Chondrocyte (in vitro differentiated cells): ENCODE results near the gene PDE3B. TPM values are rescaled to one million over a fixed set of nuclear protein-coding genes. Genes with fewer than 3 reads are reported as not detected.
"Not testable (repeated sequence)": the region's sequence is repeated elsewhere in the genome, so short reads cannot be mapped to it uniquely, and the experiment has no call there.

ENCODE experiments used
- DNase-seq: peaks from one replicate; pipeline ENCODE4 v3.0.0; 2021; ENCODE audit warnings: mixed read lengths, low spot score
- H3K27ac Mint-ChIP-seq: one replicate; pipeline ENCODE4 v1.8.0; 2021; ENCODE audit warnings: mild to moderate bottlenecking, moderate library complexity, mixed read lengths; ENCODE audit not compliant: unreplicated experiment
- H3K27me3 Mint-ChIP-seq: 2 replicates; pipeline ENCODE4 v1.8.0; 2021; ENCODE audit warnings: low read depth, mixed read lengths
- H3K36me3 Mint-ChIP-seq: 2 replicates; pipeline ENCODE4 v1.8.0; 2021; ENCODE audit warnings: low read depth, mixed read lengths
- H3K4me1 Mint-ChIP-seq: 2 replicates; pipeline ENCODE4 v1.8.0; 2021; ENCODE audit warnings: low read depth, mild to moderate bottlenecking, mixed read lengths
- H3K4me3 Mint-ChIP-seq: one replicate; pipeline ENCODE4 v1.8.0; 2021; ENCODE audit warnings: mild to moderate bottlenecking, moderate library complexity, mixed read lengths; ENCODE audit not compliant: unreplicated experiment
- H3K9me3 Mint-ChIP-seq: 2 replicates; pipeline ENCODE4 v1.8.0; 2021; ENCODE audit warnings: low read depth, mixed read lengths
- long read RNA-seq: library from polyadenylated mRNA; stranded (forward); transcript quantifications from one replicate; pipeline ENCODE4 v2.0.0, GENCODE V29; 2021
- total RNA-seq: library from RNA; stranded (reverse); gene quantifications from 3 replicates; pipeline ENCODE4 v1.2.1, GENCODE V29; 2021
- TF ChIP-seq, protein P1 (sequence below): fragments of 200-600 bp; sonication (generic); IDR thresholded peaks from 2 replicates; pipeline ENCODE4 v1.5.0; 2021; ENCODE audit warnings: antibody characterized with exemption, mild to moderate bottlenecking, moderate library complexity

PDE3B gene
- total RNA-seq, result 0.31 to 0.47 TPM in 2 of 3 replicates, not detected in the other
- long read RNA-seq, full-length matches to known transcripts, result 1 of 1 reads
- long read RNA-seq, partial matches to known transcripts, result 0 of 1 reads
- long read RNA-seq, other reads (novel, unspliced or antisense), result 0 of 1 reads

DNA sequence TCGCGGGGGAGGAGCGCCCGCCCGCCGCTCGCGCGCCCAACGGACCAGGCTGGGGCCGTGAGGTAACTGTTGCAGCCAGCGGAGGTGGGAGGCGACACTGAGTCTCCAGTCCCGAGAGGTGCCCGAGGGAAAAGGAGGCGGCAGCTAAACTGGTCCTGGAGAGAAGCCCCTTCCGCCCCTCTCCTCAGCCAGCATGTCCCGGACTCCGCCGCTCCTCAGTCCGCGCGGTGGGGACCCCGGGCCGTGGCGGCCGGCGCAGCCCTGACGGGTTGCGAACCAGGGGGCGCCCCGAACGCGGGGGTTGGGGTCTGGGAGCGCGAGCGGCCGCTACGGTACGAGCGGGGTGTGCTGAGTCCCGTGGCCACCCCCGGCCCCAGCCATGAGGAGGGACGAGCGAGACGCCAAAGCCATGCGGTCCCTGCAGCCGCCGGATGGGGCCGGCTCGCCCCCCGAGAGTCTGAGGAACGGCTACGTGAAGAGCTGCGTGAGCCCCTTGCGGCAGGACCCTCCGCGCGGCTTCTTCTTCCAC is at the start of gene PDE3B:
Gene PDE3B (plus strand): TSS at position 108 of the 529 bp plus-strand sequence. CDS start 272 bp downstream, at position 380.
- peaks cover 28% of the 10 kb centered on the region for H3K27me3 Mint-ChIP-seq
- DNase-seq, result peak; percentile 79
- peak within 1 kb of the TSS; percentile 74 for H3K4me3 Mint-ChIP-seq
- peaks cover 9% of the 10 kb centered on the region for H3K4me1 Mint-ChIP-seq
- TF ChIP-seq, protein P1, sequence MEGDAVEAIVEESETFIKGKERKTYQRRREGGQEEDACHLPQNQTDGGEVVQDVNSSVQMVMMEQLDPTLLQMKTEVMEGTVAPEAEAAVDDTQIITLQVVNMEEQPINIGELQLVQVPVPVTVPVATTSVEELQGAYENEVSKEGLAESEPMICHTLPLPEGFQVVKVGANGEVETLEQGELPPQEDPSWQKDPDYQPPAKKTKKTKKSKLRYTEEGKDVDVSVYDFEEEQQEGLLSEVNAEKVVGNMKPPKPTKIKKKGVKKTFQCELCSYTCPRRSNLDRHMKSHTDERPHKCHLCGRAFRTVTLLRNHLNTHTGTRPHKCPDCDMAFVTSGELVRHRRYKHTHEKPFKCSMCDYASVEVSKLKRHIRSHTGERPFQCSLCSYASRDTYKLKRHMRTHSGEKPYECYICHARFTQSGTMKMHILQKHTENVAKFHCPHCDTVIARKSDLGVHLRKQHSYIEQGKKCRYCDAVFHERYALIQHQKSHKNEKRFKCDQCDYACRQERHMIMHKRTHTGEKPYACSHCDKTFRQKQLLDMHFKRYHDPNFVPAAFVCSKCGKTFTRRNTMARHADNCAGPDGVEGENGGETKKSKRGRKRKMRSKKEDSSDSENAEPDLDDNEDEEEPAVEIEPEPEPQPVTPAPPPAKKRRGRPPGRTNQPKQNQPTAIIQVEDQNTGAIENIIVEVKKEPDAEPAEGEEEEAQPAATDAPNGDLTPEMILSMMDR, result no peak
- no peaks in the 10 kb centered on the region for H3K9me3 Mint-ChIP-seq
- peaks cover 2% of the 10 kb centered on the region for H3K36me3 Mint-ChIP-seq
- no peak within 1 kb of the TSS for H3K27ac Mint-ChIP-seq

DNA sequence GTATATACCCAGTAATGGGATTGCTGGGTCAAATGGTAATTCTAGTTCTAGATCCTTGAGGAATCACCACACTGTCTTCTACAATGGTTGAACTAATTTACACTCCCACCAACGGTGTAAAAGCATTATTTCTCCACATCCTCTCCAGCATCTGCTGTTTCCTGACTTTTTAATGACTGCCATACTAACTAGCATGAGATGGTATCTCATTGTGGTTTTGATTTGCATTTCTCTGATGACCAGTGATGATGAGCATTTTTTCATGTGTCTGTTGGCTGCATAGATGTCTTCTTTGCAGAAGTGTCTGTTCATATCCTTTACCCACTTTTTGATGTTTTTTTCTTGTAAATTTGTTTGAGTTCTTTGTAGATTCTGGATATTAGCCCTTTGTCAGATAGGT is 48.3 kb upstream of the PDE3B start:
- H3K36me3 Mint-ChIP-seq, H3K4me1 Mint-ChIP-seq, H3K4me3 Mint-ChIP-seq, DNase-seq, H3K27me3 Mint-ChIP-seq, H3K27ac Mint-ChIP-seq: not testable (repeated sequence)
- H3K9me3 Mint-ChIP-seq, result peaks cover 30% of the 10 kb centered on the region

DNA sequence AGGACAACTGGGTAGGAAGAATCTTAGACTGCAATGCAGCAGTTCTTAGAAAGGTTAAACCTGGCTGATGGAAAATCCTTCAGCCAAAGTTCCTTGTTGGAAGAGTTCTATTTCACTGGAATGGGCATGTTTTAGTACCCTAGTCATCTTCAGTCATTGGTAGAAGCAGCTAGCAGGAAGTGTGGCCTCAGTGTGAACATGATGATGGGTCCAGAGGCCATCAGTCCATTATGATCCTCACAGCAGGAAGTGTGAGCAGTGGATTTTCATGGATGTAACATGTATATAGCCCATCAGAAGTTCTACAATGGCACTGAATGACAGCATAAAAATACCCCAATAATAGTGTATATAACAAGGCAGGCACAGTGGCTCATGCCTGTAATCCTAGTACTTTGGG is 35.9 kb upstream of the PDE3B start:
- Mint-ChIP-seq H3K4me1 (no peaks in the 10 kb centered on the region), H3K27me3 (peaks cover 5% of the 10 kb centered on the region), H3K4me3 (no peak overlapping the region), H3K27ac (no peak overlapping the region), H3K36me3 (peaks cover 3% of the 10 kb centered on the region), H3K9me3 (peaks cover 4% of the 10 kb centered on the region)
- TF ChIP-seq, protein P1, result no peak
- no peak for DNase-seq

DNA sequence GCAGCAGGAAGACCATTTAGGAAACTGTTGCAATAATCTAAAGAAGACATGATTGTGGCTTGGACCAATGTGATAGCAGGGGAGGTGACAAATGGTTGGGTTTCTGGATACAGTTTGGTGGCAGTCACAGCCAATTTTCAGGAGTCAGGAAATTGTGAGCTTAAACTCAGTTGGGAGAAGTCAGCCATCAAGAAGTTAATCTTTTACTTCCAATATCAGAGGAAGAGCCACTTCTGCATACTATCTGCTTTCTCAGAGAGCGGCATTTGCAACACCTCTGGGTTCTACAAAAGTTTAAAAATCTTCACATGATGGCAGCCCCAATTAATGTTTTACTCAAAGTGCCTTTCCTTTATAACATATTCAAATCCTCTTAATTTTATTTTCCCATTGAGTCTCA is 33.7 kb upstream of the PDE3B start:
- Mint-ChIP-seq H3K27ac (no peak overlapping the region), H3K36me3 (peaks cover 3% of the 10 kb centered on the region), H3K27me3 (peaks cover 5% of the 10 kb centered on the region), H3K4me3 (no peak overlapping the region), H3K9me3 (peaks cover 4% of the 10 kb centered on the region), H3K4me1 (no peaks in the 10 kb centered on the region)
- no peak for DNase-seq
- TF ChIP-seq, protein P1, result no peak

DNA sequence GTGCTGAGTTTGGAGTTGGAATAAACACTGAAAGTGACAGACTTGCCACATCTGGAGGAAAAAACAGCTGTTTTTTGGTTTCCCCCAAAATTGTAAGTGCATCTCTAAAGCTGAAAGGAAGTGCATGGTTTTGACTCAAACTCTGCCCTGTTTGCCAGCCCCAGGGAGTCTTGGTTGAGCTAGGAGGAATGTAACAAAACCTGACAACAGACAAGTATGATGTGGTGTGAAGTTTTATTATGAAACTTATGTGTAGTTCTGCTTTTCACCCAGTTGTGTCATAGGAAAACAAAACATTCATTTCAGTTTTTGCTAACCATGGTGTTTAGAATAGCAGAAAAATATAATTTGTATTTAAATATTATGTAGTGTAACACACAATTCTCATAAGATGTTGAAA is 31.7 kb upstream of the PDE3B start:
- Mint-ChIP-seq H3K27me3 (peaks cover 5% of the 10 kb centered on the region), H3K4me1 (no peaks in the 10 kb centered on the region), H3K9me3 (no peaks in the 10 kb centered on the region), H3K27ac (no peak overlapping the region), H3K4me3 (no peak overlapping the region), H3K36me3 (peaks cover 1% of the 10 kb centered on the region)
- TF ChIP-seq, protein P1, result no peak
- no peak for DNase-seq

DNA sequence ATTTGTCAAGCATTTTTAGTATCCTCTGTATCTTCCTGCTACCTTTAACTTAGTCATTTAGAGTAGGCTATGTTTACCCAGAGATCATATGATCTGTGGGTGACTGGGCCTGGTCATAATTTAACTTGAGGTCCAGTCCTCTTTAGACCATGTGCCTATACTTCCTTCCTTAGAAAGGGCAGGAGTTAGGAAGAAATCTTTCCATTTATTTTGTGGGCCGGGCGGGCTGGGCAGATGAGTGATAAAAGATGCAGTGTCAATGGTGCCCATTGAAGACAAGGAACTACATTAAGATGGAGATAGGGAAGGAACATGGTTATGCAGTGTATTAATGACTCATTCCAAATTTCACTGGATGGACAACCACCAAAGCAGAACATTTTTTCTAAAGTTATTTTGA is 30.9 kb upstream of the PDE3B start:
- peaks cover 5% of the 10 kb centered on the region for H3K27me3 Mint-ChIP-seq
- H3K36me3 Mint-ChIP-seq, result peaks cover 1% of the 10 kb centered on the region
- H3K27ac Mint-ChIP-seq, result no peak overlapping the region
- H3K4me3 Mint-ChIP-seq, result no peak overlapping the region
- TF ChIP-seq, protein P1, result no peak
- DNase-seq, result no peak
- H3K9me3 Mint-ChIP-seq, result no peaks in the 10 kb centered on the region
- H3K4me1 Mint-ChIP-seq, result no peaks in the 10 kb centered on the region
